Lower leg skin (tissue), 3 donors: ENCODE data around the gene LIFR.

Experiments
- POLR2A ChIP-seq, 2 donors: fragments of 450-650 bp; IDR thresholded peaks; one replicate each; pipeline ENCODE4 v1.6.1; 2016 to 2017; ENCODE audit warnings: antibody characterized with exemption in 2 of 2, mild to moderate bottlenecking in 1 of 2, moderate library complexity in 1 of 2
- TF ChIP-seq, protein P1 (sequence below), 3 donors: fragments of 450-650 bp; IDR thresholded peaks; one replicate each; pipeline ENCODE4 v1.5.1; 2016; ENCODE audit warnings: antibody characterized with exemption in 3 of 3, mild to moderate bottlenecking in 3 of 3, moderate library complexity in 2 of 3

- TF ChIP-seq, protein P1, sequence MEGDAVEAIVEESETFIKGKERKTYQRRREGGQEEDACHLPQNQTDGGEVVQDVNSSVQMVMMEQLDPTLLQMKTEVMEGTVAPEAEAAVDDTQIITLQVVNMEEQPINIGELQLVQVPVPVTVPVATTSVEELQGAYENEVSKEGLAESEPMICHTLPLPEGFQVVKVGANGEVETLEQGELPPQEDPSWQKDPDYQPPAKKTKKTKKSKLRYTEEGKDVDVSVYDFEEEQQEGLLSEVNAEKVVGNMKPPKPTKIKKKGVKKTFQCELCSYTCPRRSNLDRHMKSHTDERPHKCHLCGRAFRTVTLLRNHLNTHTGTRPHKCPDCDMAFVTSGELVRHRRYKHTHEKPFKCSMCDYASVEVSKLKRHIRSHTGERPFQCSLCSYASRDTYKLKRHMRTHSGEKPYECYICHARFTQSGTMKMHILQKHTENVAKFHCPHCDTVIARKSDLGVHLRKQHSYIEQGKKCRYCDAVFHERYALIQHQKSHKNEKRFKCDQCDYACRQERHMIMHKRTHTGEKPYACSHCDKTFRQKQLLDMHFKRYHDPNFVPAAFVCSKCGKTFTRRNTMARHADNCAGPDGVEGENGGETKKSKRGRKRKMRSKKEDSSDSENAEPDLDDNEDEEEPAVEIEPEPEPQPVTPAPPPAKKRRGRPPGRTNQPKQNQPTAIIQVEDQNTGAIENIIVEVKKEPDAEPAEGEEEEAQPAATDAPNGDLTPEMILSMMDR (IDR thresholded peaks at IDR 0.05) = no peak
- no peak for TF ChIP-seq POLR2A (IDR thresholded peaks at IDR 0.05)
These were observed 33.2 kb upstream of the LIFR start for GRCh38 chr5:38589629-38590028.
